ENCODE data around the gene KIF6.
A peak's percentile ranks its signal among the peaks of the same experiment; 100 is the strongest.
"Not testable (repeated sequence)": the region's sequence is repeated elsewhere in the genome, so short reads cannot be mapped to it uniquely, and the experiment has no call there.

KIF6 gene

GRCh38 chr6:39746795-39747194, 21.6 kb upstream of the KIF6 start:
- Mint-ChIP-seq H3K27ac (no peak overlapping the region), H3K4me3 (no peak overlapping the region), H3K9me3 (no peaks in the 10 kb centered on the region), H3K4me1 (ENCODE audit: low read depth) (no peaks in the 10 kb centered on the region), H3K36me3 (ENCODE audit: low read depth) (no peaks in the 10 kb centered on the region), H3K27me3 (ENCODE audit: low read depth) (no peaks in the 10 kb centered on the region)

- peaks cover 12% of the 10 kb centered on the region for H3K27me3 Mint-ChIP-seq (ENCODE audit: low read depth)
- H3K36me3 Mint-ChIP-seq (ENCODE audit: low read depth) = no peaks in the 10 kb centered on the region
- no peaks in the 10 kb centered on the region for H3K4me1 Mint-ChIP-seq (ENCODE audit: low read depth)
- no peak overlapping the region for H3K27ac Mint-ChIP-seq
- H3K9me3 Mint-ChIP-seq = no peaks in the 10 kb centered on the region
- H3K4me3 Mint-ChIP-seq = no peak overlapping the region
Observed at GRCh38 chr6:39733704-39734103, 8.5 kb upstream of the KIF6 start.

- no peak overlapping the region for H3K4me3 Mint-ChIP-seq
- H3K27me3 Mint-ChIP-seq (ENCODE audit: low read depth) = peaks cover 19% of the 10 kb centered on the region
- H3K27ac Mint-ChIP-seq = no peak overlapping the region
- no peaks in the 10 kb centered on the region for H3K9me3 Mint-ChIP-seq
- H3K4me1 Mint-ChIP-seq (ENCODE audit: low read depth) = no peaks in the 10 kb centered on the region
- no peaks in the 10 kb centered on the region for H3K36me3 Mint-ChIP-seq (ENCODE audit: low read depth)
Observed at GRCh38 chr6:39731565-39731964, 6.4 kb upstream of the KIF6 start.

- no peak overlapping the region for H3K27ac Mint-ChIP-seq
- peaks cover 2% of the 10 kb centered on the region for H3K4me1 Mint-ChIP-seq (ENCODE audit: low read depth)
- H3K36me3 Mint-ChIP-seq (ENCODE audit: low read depth) = no peaks in the 10 kb centered on the region
- H3K4me3 Mint-ChIP-seq = no peak overlapping the region
- no peaks in the 10 kb centered on the region for H3K9me3 Mint-ChIP-seq
- H3K27me3 Mint-ChIP-seq (ENCODE audit: low read depth) = peaks cover 16% of the 10 kb centered on the region
Observed at GRCh38 chr6:39729945-39730344, 4.7 kb upstream of the KIF6 start.

GRCh38 chr6:39725632-39725997, 407 bp upstream of the KIF6 start:
- Mint-ChIP-seq H3K27me3 (ENCODE audit: low read depth) (peaks cover 12% of the 10 kb centered on the region), H3K4me3 (peak overlapping the region; percentile 25), H3K27ac (no peak overlapping the region)

GRCh38 chr6:39723350-39723749, 1.9 kb downstream of the KIF6 start:
- H3K4me1 Mint-ChIP-seq (ENCODE audit: low read depth); H3K4me3 Mint-ChIP-seq; H3K27ac Mint-ChIP-seq; H3K9me3 Mint-ChIP-seq; H3K36me3 Mint-ChIP-seq (ENCODE audit: low read depth): not testable (repeated sequence)
- peaks cover 12% of the 10 kb centered on the region for H3K27me3 Mint-ChIP-seq (ENCODE audit: low read depth)

More at GRCh38 chr6:39725632-39725997, 407 bp upstream of the KIF6 start:
- Mint-ChIP-seq H3K9me3 (no peaks in the 10 kb centered on the region), H3K4me1 (ENCODE audit: low read depth) (peaks cover 4% of the 10 kb centered on the region), H3K36me3 (ENCODE audit: low read depth) (no peaks in the 10 kb centered on the region)

- Mint-ChIP-seq H3K4me3 (no peak overlapping the region), H3K9me3 (no peaks in the 10 kb centered on the region)
Observed at GRCh38 chr6:39714802-39715201, 10.4 kb downstream of the KIF6 start.

GRCh38 chr6:39707962-39708683, 17.1 kb downstream of the KIF6 start:
- Mint-ChIP-seq H3K27me3 (ENCODE audit: low read depth) (peaks cover 6% of the 10 kb centered on the region), H3K9me3 (no peaks in the 10 kb centered on the region), H3K27ac (no peak overlapping the region)

More at GRCh38 chr6:39714802-39715201, 10.4 kb downstream of the KIF6 start:
- no peak overlapping the region for H3K27ac Mint-ChIP-seq
- no peaks in the 10 kb centered on the region for H3K4me1 Mint-ChIP-seq (ENCODE audit: low read depth)
- peaks cover 12% of the 10 kb centered on the region for H3K27me3 Mint-ChIP-seq (ENCODE audit: low read depth)
- H3K36me3 Mint-ChIP-seq (ENCODE audit: low read depth) = no peaks in the 10 kb centered on the region

GRCh38 chr6:39706819-39707335, 18.3 kb downstream of the KIF6 start:
- H3K9me3 Mint-ChIP-seq = no peaks in the 10 kb centered on the region
- no peak overlapping the region for H3K27ac Mint-ChIP-seq
- peaks cover 3% of the 10 kb centered on the region for H3K27me3 Mint-ChIP-seq (ENCODE audit: low read depth)
- H3K4me1 Mint-ChIP-seq (ENCODE audit: low read depth) = no peaks in the 10 kb centered on the region
- H3K36me3 Mint-ChIP-seq (ENCODE audit: low read depth) = no peaks in the 10 kb centered on the region
- no peak overlapping the region for H3K4me3 Mint-ChIP-seq

More at GRCh38 chr6:39707962-39708683, 17.1 kb downstream of the KIF6 start:
- H3K4me3 Mint-ChIP-seq = no peak overlapping the region
- H3K4me1 Mint-ChIP-seq (ENCODE audit: low read depth) = no peaks in the 10 kb centered on the region
- no peaks in the 10 kb centered on the region for H3K36me3 Mint-ChIP-seq (ENCODE audit: low read depth)

- no peak overlapping the region for H3K27ac Mint-ChIP-seq
- no peaks in the 10 kb centered on the region for H3K4me1 Mint-ChIP-seq (ENCODE audit: low read depth)
- H3K9me3 Mint-ChIP-seq = no peaks in the 10 kb centered on the region
- no peaks in the 10 kb centered on the region for H3K36me3 Mint-ChIP-seq (ENCODE audit: low read depth)
- H3K4me3 Mint-ChIP-seq = no peak overlapping the region
- peaks cover 2% of the 10 kb centered on the region for H3K27me3 Mint-ChIP-seq (ENCODE audit: low read depth)
Observed at GRCh38 chr6:39702265-39702664, 22.9 kb downstream of the KIF6 start.

- H3K36me3 Mint-ChIP-seq (ENCODE audit: low read depth) = no peaks in the 10 kb centered on the region
- H3K9me3 Mint-ChIP-seq = no peaks in the 10 kb centered on the region
- no peak overlapping the region for H3K4me3 Mint-ChIP-seq
- H3K4me1 Mint-ChIP-seq (ENCODE audit: low read depth) = no peaks in the 10 kb centered on the region
- no peak overlapping the region for H3K27ac Mint-ChIP-seq
- H3K27me3 Mint-ChIP-seq (ENCODE audit: low read depth) = peaks cover 2% of the 10 kb centered on the region
Observed at GRCh38 chr6:39700362-39700761, 24.8 kb downstream of the KIF6 start.

GRCh38 chr6:39698789-39699188, 26.4 kb downstream of the KIF6 start:
- no peak overlapping the region for H3K27ac Mint-ChIP-seq
- H3K4me3 Mint-ChIP-seq = no peak overlapping the region
- H3K27me3 Mint-ChIP-seq (ENCODE audit: low read depth) = peaks cover 15% of the 10 kb centered on the region
- no peaks in the 10 kb centered on the region for H3K4me1 Mint-ChIP-seq (ENCODE audit: low read depth)
- H3K9me3 Mint-ChIP-seq = no peaks in the 10 kb centered on the region
- H3K36me3 Mint-ChIP-seq (ENCODE audit: low read depth) = no peaks in the 10 kb centered on the region

- Mint-ChIP-seq H3K27ac (no peak overlapping the region), H3K4me3 (no peak overlapping the region), H3K9me3 (no peaks in the 10 kb centered on the region), H3K36me3 (ENCODE audit: low read depth) (no peaks in the 10 kb centered on the region), H3K27me3 (ENCODE audit: low read depth) (peaks cover 21% of the 10 kb centered on the region), H3K4me1 (ENCODE audit: low read depth) (no peaks in the 10 kb centered on the region)
Observed at GRCh38 chr6:39696986-39697788, 28.0 kb downstream of the KIF6 start.

- peaks cover 21% of the 10 kb centered on the region for H3K27me3 Mint-ChIP-seq (ENCODE audit: low read depth)
- H3K4me3 Mint-ChIP-seq = no peak overlapping the region
- no peaks in the 10 kb centered on the region for H3K9me3 Mint-ChIP-seq
- no peaks in the 10 kb centered on the region for H3K36me3 Mint-ChIP-seq (ENCODE audit: low read depth)
- no peaks in the 10 kb centered on the region for H3K4me1 Mint-ChIP-seq (ENCODE audit: low read depth)
- H3K27ac Mint-ChIP-seq = no peak overlapping the region
Observed at GRCh38 chr6:39695447-39695846, 29.8 kb downstream of the KIF6 start.

- Mint-ChIP-seq H3K4me1 (ENCODE audit: low read depth) (no peaks in the 10 kb centered on the region), H3K4me3 (no peak overlapping the region), H3K36me3 (ENCODE audit: low read depth) (no peaks in the 10 kb centered on the region), H3K27ac (no peak overlapping the region), H3K27me3 (ENCODE audit: low read depth) (peaks cover 24% of the 10 kb centered on the region), H3K9me3 (no peaks in the 10 kb centered on the region)
Observed at GRCh38 chr6:39693206-39693605, 32.0 kb downstream of the KIF6 start.
